SH-SY5Y (cell line): ENCODE measurements around the gene USH1G.

Experiments used
- GATA2 ChIP-seq: IDR thresholded peaks from 2 replicates; pipeline ENCODE4 v1.6.1; 2011; ENCODE audit warnings: mild to moderate bottlenecking, low read depth, low read length
- GATA3 ChIP-seq: IDR thresholded peaks from 2 replicates; pipeline ENCODE4 v1.6.1; 2011; ENCODE audit warnings: low read depth, mild to moderate bottlenecking, low read length, moderate library complexity

DNA sequence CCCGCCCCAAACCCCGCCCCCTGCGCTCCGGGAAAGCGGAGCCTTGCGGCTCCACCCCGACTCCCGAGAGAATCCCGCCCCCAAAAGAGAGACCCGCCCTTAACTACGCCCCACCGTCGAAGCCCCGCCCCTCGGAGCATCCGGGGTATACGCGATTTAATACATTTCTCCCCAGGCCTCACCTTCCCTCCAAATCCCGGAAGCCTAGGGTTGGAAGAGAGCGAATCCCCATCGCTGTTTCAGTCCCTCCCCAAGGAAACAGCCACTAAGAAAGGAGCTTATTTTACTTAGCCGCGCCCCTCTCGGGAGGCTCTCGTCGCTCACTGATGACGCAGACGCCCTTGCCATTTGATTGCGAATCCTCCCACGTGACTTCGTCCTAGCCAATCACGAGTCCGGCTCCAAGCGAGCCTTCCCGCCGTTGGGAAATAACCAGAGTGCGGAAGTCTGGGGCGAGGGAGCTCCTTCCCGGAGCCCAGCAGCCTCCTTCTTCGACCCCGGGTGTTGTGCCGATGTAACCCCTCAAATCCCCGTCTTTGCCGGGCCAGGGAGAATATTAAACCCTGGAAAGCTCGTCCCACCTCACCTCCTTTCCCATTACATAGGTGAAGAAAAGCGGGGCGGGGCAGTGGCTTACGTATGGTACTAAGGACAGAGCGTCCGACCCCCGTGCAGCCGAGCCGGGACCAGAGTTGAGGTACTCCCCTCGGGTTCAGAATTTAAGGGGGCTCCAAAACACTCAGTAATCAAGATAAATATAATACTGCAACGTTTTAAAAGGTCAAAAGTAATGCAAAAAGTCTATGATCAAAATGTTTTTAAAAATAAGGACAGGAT is 49.8 kb downstream of the USH1G start:
- TF ChIP-seq GATA2 (no peak), GATA3 (no peak)
